Raji (cell line): ENCODE measurements around the gene SMIM28.

Experiments
- POLR2A ChIP-seq: IDR thresholded peaks from 2 replicates; pipeline ENCODE4 v1.6.1; 2011; ENCODE audit warnings: low read depth, low read length, control low read depth; ENCODE audit not compliant: insufficient read depth

The SMIM28 gene

GRCh38 chr6:138377844-138378243 lies at the start of gene SMIM28:
SMIM28 (plus strand) TSS chr6:138377905; CDS start chr6:138378073, 168 bp downstream.
- no peak for TF ChIP-seq POLR2A

- no peak for TF ChIP-seq POLR2A
Measured at GRCh38 chr6:138328210-138328609, 49.5 kb upstream of the SMIM28 start.

- TF ChIP-seq POLR2A: no peak
Measured at GRCh38 chr6:138330763-138331162, 46.9 kb upstream of the SMIM28 start.

- no peak for TF ChIP-seq POLR2A
Measured at GRCh38 chr6:138331444-138331843, 46.3 kb upstream of the SMIM28 start.

GRCh38 chr6:138331984-138332383 lies 45.7 kb upstream of the SMIM28 start:
- TF ChIP-seq POLR2A: no peak

GRCh38 chr6:138334000-138334399 lies 43.7 kb upstream of the SMIM28 start:
- no peak for TF ChIP-seq POLR2A

GRCh38 chr6:138334963-138335362 lies 42.7 kb upstream of the SMIM28 start:
- TF ChIP-seq POLR2A: no peak

GRCh38 chr6:138336221-138336620 lies 41.5 kb upstream of the SMIM28 start:
- TF ChIP-seq POLR2A: no peak

GRCh38 chr6:138337076-138337475 lies 40.6 kb upstream of the SMIM28 start:
- no peak for TF ChIP-seq POLR2A

- TF ChIP-seq POLR2A: no peak
Measured at GRCh38 chr6:138339024-138339423, 38.7 kb upstream of the SMIM28 start.

- TF ChIP-seq POLR2A: no peak
Measured at GRCh38 chr6:138341176-138341575, 36.5 kb upstream of the SMIM28 start.

- TF ChIP-seq POLR2A: no peak
Measured at GRCh38 chr6:138343112-138343511, 34.6 kb upstream of the SMIM28 start.

- TF ChIP-seq POLR2A: no peak
Measured at GRCh38 chr6:138345565-138346285, 32.0 kb upstream of the SMIM28 start.

- no peak for TF ChIP-seq POLR2A
Measured at GRCh38 chr6:138346302-138347195, 31.2 kb upstream of the SMIM28 start.

- no peak for TF ChIP-seq POLR2A
Measured at GRCh38 chr6:138347864-138348263, 29.8 kb upstream of the SMIM28 start.

- no peak for TF ChIP-seq POLR2A
Measured at GRCh38 chr6:138349891-138350290, 27.8 kb upstream of the SMIM28 start.
